BLaER1 treated with 17β-estradiol and CSF1 and Interleukin-3, amounts not matched to agents 10 nM and 100 nM (cell line): ENCODE results near the gene TIGD4.

Experiments used
- H3K27ac ChIP-seq, 11 experiments: shearing (Covaris generic); formaldehyde crosslinking; 2 replicates each; pipeline ENCODE4 v1.8.1; 2022
- H3K27me3 ChIP-seq, 11 experiments: shearing (Covaris generic); formaldehyde crosslinking; 2 replicates each; pipeline ENCODE4 v1.8.1; 2022
- H3K36me3 ChIP-seq, 11 experiments: shearing (Covaris generic); formaldehyde crosslinking; 2 replicates each; pipeline ENCODE4 v1.8.1; 2022
- H3K4me1 ChIP-seq, 10 experiments: shearing (Covaris generic); formaldehyde crosslinking; 2 replicates each; pipeline ENCODE4 v1.8.1; 2022
- H3K4me2 ChIP-seq, 11 experiments: shearing (Covaris generic); formaldehyde crosslinking; 2 replicates each; pipeline ENCODE4 v1.8.1; 2022
- H3K4me3 ChIP-seq, 10 experiments: shearing (Covaris generic); formaldehyde crosslinking; 2 replicates each; pipeline ENCODE4 v1.8.1; 2022
- H3K9ac ChIP-seq, 11 experiments: shearing (Covaris generic); formaldehyde crosslinking; 2 replicates each; pipeline ENCODE4 v1.8.1; 2022
- H3K9me3 ChIP-seq, 11 experiments: shearing (Covaris generic); formaldehyde crosslinking; replicated peaks in 1 of 11; 2 replicates each; pipeline ENCODE4 v1.8.1; 2022
- H4K20me1 ChIP-seq, 11 experiments: shearing (Covaris generic); formaldehyde crosslinking; 2 replicates each; pipeline ENCODE4 v1.8.1; 2022
- Cebpa-rat ChIP-seq, 11 experiments: shearing (Covaris generic); IDR thresholded peaks; 2 replicates each; pipeline ENCODE4 v1.8.1; 2022

TIGD4 gene

DNA sequence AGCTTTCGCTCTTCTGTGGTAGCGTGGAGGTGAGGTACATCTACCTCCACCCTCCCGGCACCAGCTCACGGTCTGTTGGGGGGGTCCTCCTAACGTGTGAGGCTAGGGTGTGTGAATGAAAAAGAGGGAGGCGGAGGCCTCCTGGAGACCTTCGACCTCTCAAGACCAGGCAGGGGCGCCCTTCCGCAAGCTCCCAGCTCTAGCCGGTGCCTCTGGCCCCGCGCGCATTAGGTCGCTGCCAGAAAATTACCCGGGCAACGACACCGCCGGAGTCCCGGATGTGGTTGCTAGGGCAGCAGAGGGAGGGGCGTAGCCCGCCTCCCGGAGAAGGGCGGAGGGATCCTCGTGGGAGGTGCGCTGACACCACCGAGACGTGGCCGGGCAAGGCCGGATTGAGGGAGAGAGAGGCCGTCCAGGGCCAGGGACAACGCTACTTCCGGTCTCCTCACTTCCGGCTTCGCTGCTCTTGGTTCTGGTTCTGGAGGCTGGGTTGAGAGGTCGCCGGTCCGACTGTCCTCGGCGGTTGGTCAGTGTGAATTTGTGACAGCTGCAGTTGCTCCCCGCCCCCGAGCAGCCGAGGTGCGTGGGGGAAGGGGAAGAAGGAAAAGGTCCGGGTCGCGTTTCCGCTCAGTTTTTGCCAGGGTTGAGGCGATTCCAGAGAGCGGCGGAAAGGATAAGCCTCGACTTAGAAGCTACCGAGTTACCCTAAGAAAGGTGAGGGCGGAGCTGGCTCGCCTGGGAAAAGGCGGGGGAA, at the start of gene TIGD4, which contains the start of gene ARFIP1:
TIGD4 (minus strand) TSS at position 218 of the 754 bp plus-strand sequence. CDS start 8,726 bp downstream, outside the sequence.
ARFIP1 (plus strand) TSS at position 442 of the 754 bp plus-strand sequence. CDS start 49,680 bp downstream, outside the sequence.
- Histone ChIP-seq H3K4me3 (peak within 1 kb of the TSS; percentile 76 to 86 (median 83)), H3K9ac (peak within 1 kb of the TSS; percentile 76 to 88 (median 83)), H3K27ac (peak within 1 kb of the TSS; percentile 74 to 85 (median 82)), H3K4me2 (peak within 1 kb of the TSS; percentile 84 to 98 (median 91)), H3K27me3 (no peaks in the 10 kb centered on the region; a peak in 1 of 22 replicates), H4K20me1 (peaks cover 19 to 44% (median 38%) of the 10 kb centered on the region in 11 experiments; a peak in 17 of 22 replicates), H3K36me3 (peaks cover 0 to 9% (median 4%) of the 10 kb centered on the region in 11 experiments; a peak in 5 of 22 replicates), H3K9me3 (no peaks in the 10 kb centered on the region), H3K4me1 (peaks cover 44 to 61% (median 55%) of the 10 kb centered on the region in 10 experiments)
- no peak for TF ChIP-seq Cebpa-rat (IDR thresholded peaks at IDR 0.05)

DNA sequence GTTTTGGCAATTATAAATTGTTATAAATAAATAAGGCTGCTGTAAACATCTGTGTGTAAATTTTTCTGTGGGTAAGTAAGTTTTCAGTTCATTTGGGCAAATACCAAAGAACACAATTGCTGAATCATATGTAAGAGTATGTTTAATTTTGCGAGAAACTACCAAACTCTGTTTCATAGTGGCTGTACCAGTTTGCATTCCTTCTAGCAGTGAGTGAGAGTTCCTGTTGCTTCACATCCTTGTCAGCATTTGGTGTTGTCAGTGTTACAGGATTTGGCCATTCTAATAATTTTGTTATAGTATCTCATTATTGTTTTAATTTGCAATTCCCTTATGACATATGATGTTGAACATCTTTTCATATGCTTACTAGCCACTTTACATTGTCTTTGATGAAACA, 48.6 kb upstream of the TIGD4 start:
- H3K36me3 ChIP-seq, result peaks cover 0 to 58% (median 28%) of the 10 kb centered on the region in 11 experiments; a peak in 20 of 22 replicates
- H3K27ac ChIP-seq, result no peak overlapping the region
- H3K4me3 ChIP-seq, result no peak overlapping the region
- H3K9ac ChIP-seq, result no peak overlapping the region
- H3K27me3 ChIP-seq, result no peaks in the 10 kb centered on the region
- H3K4me2 ChIP-seq, result no peak overlapping the region
- no peaks in the 10 kb centered on the region for H3K4me1 ChIP-seq
- peaks cover 9 to 46% (median 23%) of the 10 kb centered on the region in 11 experiments; a peak in 21 of 22 replicates for H3K9me3 ChIP-seq
- no peak for TF ChIP-seq Cebpa-rat (IDR thresholded peaks at IDR 0.05)
- H4K20me1 ChIP-seq, result no peaks in the 10 kb centered on the region

DNA sequence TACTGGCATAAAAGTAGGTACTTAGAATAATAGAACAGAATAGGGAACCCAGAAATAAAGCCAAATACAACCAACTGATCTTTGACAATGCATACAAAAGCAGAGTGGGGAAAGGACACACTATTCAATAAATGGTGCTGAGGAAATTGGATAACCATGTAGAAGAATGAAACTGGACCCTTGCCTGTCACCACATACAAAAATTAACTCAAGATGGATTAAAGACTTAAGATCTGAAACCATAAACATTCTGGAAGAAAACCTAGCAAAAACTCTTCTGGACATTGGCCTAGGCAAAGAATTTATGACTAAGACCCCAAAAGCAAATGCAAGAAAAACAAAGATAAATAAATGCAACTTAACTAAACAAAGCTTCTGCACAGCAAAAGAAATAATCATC, 45.8 kb upstream of the TIGD4 start:
- peaks cover 4 to 35% (median 16%) of the 10 kb centered on the region in 11 experiments; a peak in 18 of 22 replicates for H3K36me3 ChIP-seq
- peaks cover 0 to 3% (median under 1%) of the 10 kb centered on the region in 10 experiments; a peak in 6 of 20 replicates for H3K4me1 ChIP-seq
- H3K9me3 ChIP-seq, result peaks cover 17 to 73% (median 32%) of the 10 kb centered on the region in 11 experiments
- H3K9ac ChIP-seq, result no peak overlapping the region
- H3K4me2 ChIP-seq, result no peak overlapping the region
- TF ChIP-seq Cebpa-rat (IDR thresholded peaks at IDR 0.05), result no peak
- H3K4me3 ChIP-seq, result no peak overlapping the region
- no peak overlapping the region for H3K27ac ChIP-seq
- H3K27me3 ChIP-seq, result no peaks in the 10 kb centered on the region
- H4K20me1 ChIP-seq, result no peaks in the 10 kb centered on the region

DNA sequence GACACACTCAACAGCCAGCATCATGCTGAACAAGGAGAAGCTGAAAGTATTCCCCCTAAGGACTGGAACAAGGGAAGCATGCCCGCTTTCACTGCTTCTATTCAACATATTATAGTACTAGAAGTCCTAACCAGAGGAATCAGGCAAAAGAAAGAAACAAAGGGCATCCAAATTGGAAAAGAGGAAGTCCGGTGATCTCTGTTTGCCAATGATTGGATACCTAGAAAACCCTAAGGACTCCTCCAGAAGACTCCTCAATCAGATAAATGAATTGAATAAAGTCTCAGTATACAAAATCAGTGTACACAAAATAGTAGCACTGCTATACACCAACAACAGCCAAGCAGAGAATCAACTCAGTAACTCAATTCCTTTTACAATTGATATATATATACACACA, 45.0 kb upstream of the TIGD4 start:
- H3K27ac ChIP-seq, result no peak overlapping the region
- no peaks in the 10 kb centered on the region for H3K27me3 ChIP-seq
- H3K9me3 ChIP-seq, result peaks cover 25 to 81% (median 40%) of the 10 kb centered on the region in 11 experiments
- H3K4me1 ChIP-seq, result peaks cover 0 to 10% (median 2%) of the 10 kb centered on the region in 10 experiments; a peak in 6 of 20 replicates
- no peak overlapping the region for H3K9ac ChIP-seq
- no peak overlapping the region for H3K4me2 ChIP-seq
- peaks cover 10 to 35% (median 17%) of the 10 kb centered on the region in 11 experiments; a peak in 19 of 22 replicates for H3K36me3 ChIP-seq
- no peak for TF ChIP-seq Cebpa-rat (IDR thresholded peaks at IDR 0.05)
- H3K4me3 ChIP-seq, result no peak overlapping the region
- no peaks in the 10 kb centered on the region for H4K20me1 ChIP-seq

DNA sequence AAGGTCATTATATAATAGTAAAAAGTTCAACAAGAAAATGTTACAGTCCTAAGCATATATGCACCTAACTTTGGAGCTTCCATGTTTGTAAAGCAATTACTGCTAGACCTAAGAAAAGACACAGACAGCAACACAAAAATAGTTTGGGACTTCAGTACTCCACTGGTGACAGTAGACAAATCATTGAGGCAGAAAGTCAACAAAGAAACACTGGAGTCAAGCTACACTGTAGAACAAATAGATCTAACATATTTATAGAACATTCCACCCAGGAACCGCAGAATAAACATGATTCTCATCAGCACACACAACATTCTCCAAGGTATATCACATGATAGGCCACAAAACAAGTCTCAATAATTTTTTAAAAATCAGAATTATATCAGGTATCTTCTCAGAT, 42.8 kb upstream of the TIGD4 start:
- Histone ChIP-seq H3K36me3 (peaks cover 21 to 36% (median 31%) of the 10 kb centered on the region in 11 experiments; a peak in 21 of 22 replicates), H3K4me1 (peaks cover 6 to 25% (median 17%) of the 10 kb centered on the region in 10 experiments), H3K4me2 (no peak overlapping the region), H3K9me3 (peaks cover 40 to 93% (median 52%) of the 10 kb centered on the region in 11 experiments), H3K27me3 (no peaks in the 10 kb centered on the region), H3K27ac (no peak overlapping the region), H3K4me3 (no peak overlapping the region), H4K20me1 (no peaks in the 10 kb centered on the region), H3K9ac (no peak overlapping the region)
- TF ChIP-seq Cebpa-rat (IDR thresholded peaks at IDR 0.05), result no peak

DNA sequence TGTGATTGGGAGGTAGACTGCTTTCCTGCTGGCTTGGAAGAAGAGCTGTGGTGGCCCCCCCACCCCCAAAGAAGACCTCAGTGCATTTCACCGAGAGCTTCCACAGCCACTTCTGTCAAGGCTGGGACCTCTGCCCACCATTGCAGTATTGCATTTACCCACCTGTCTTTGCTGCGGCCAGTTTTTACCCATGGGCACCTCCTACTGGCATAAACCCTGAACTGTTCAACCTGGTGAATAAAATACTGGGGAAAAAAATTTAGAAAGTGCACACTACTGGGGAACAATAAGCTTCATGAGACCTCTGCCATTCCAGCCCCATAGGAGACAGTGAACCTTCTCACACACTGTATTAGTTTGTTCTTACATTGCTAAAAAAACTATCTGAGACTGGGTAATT, 40.5 kb upstream of the TIGD4 start:
- Histone ChIP-seq H3K9me3 (peaks cover 59 to 94% (median 67%) of the 10 kb centered on the region in 11 experiments), H3K36me3 (peaks cover 32 to 57% (median 47%) of the 10 kb centered on the region in 11 experiments), H3K9ac (no peak overlapping the region), H3K4me2 (peak overlapping the region in 6 of 11 experiments; percentile 0 to 27 (median 7); a peak in 5 of 22 replicates), H3K4me3 (no peak overlapping the region), H3K4me1 (peaks cover 13 to 34% (median 23%) of the 10 kb centered on the region in 10 experiments), H3K27ac (no peak overlapping the region), H3K27me3 (no peaks in the 10 kb centered on the region), H4K20me1 (no peaks in the 10 kb centered on the region)
- no peak for TF ChIP-seq Cebpa-rat (IDR thresholded peaks at IDR 0.05)

DNA sequence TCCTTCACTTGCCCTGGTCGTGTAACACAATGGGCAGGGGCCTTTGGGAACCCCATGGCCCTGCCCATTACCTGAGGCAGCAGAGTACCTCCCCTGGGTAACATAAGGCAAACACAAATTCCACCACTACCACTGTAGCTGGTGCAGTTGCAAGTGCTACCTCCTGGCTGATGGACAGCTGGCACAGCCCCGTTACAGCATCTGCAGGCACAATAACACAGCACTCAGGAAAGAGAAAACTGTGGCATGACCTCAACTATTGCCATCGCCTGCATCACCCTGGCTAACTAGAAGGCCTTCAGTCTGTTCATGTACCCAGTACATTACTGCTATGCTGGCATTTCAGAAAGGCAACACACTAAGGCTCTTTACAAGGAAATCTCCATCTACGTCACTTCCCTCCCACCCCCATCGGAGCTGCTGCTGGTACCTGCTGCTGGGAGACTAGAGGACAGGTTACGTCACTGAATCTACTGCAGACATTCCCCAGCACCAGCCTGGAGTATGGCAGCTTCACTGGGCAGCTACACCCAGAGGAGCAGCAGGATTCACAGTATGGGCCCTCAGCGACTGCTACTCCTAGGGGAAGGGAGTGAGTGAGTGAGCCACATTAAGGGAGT, 39.6 kb upstream of the TIGD4 start:
- H3K27me3 ChIP-seq, result no peaks in the 10 kb centered on the region
- peaks cover 13 to 34% (median 23%) of the 10 kb centered on the region in 10 experiments for H3K4me1 ChIP-seq
- H3K4me3 ChIP-seq, result no peak overlapping the region; a peak in 1 of 20 replicates
- H3K9me3 ChIP-seq, result peaks cover 69 to 95% (median 76%) of the 10 kb centered on the region in 11 experiments
- H3K27ac ChIP-seq, result peak overlapping the region in 7 of 11 experiments; percentile 54 to 67 (median 60); a peak in 8 of 22 replicates
- TF ChIP-seq Cebpa-rat (IDR thresholded peaks at IDR 0.05), result no peak
- H3K9ac ChIP-seq, result no peak overlapping the region
- H4K20me1 ChIP-seq, result no peaks in the 10 kb centered on the region
- peak overlapping the region in 1 of 11 experiments; percentile 16; a peak in 1 of 22 replicates for H3K4me2 ChIP-seq
- peaks cover 42 to 66% (median 56%) of the 10 kb centered on the region in 11 experiments for H3K36me3 ChIP-seq

DNA sequence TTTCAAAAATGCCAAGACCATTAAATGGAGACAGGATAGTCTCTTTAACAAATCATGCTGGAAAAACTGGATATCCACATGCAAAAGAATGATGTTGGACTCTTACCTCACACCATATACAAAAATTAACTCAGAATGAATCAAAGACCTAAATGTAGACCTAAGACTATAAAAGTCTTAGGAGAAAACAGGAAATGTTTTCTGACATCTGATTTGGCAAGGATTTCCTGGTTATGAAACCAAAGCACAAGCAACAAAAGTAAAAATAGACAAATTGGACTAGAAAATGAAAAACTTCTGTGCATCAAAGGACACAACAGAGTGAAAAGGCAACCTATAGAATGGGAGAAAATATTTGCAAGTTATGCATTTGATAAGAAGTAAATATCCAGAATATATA, 37.8 kb upstream of the TIGD4 start:
- H3K4me1 ChIP-seq, result peaks cover 13 to 34% (median 23%) of the 10 kb centered on the region in 10 experiments
- H3K27ac ChIP-seq, result peak overlapping the region; percentile 16 to 67 (median 54); a peak in 19 of 22 replicates
- H3K9ac ChIP-seq, result no peak overlapping the region
- TF ChIP-seq Cebpa-rat (IDR thresholded peaks at IDR 0.05), result peak in 2 of 11 experiments; percentile 10 to 40; a peak in 1 of 22 replicates
- H3K4me2 ChIP-seq, result peak overlapping the region in 10 of 11 experiments; percentile 8 to 55 (median 38); a peak in 16 of 22 replicates
- H3K36me3 ChIP-seq, result peaks cover 46 to 79% (median 63%) of the 10 kb centered on the region in 11 experiments
- no peaks in the 10 kb centered on the region for H3K27me3 ChIP-seq
- peak overlapping the region in 3 of 10 experiments; percentile 2 to 40 (median 21); a peak in 2 of 20 replicates for H3K4me3 ChIP-seq
- H3K9me3 ChIP-seq, result peaks cover 77 to 100% (median 93%) of the 10 kb centered on the region in 11 experiments
- H4K20me1 ChIP-seq, result no peaks in the 10 kb centered on the region
